Esophagus muscularis mucosa (tissue), 4 donors: Measurements from ENCODE around the gene CTBS.

Experiments
- EP300 ChIP-seq: sonication (generic); formaldehyde crosslinking; IDR thresholded peaks from one replicate; pipeline ENCODE4 v1.6.1; 2017; ENCODE audit warnings: antibody characterized with exemption
- POLR2AphosphoS5 ChIP-seq, 2 donors: sonication (generic); formaldehyde crosslinking; IDR thresholded peaks; one replicate each; pipeline ENCODE4 v1.6.1; 2017; ENCODE audit warnings: antibody characterized with exemption in 2 of 2
- TF ChIP-seq, protein P1 (sequence below), 3 experiments: fragments of 200-600 bp in 2 of 3; fragments of 450-650 bp in 1 of 3; sonication (generic) in 2 of 3; IDR thresholded peaks; one replicate each; pipeline ENCODE4 v1.5.1; 2017 to 2019; ENCODE audit warnings: antibody characterized with exemption in 3 of 3, mild to moderate bottlenecking in 2 of 3, moderate library complexity in 1 of 3

DNA sequence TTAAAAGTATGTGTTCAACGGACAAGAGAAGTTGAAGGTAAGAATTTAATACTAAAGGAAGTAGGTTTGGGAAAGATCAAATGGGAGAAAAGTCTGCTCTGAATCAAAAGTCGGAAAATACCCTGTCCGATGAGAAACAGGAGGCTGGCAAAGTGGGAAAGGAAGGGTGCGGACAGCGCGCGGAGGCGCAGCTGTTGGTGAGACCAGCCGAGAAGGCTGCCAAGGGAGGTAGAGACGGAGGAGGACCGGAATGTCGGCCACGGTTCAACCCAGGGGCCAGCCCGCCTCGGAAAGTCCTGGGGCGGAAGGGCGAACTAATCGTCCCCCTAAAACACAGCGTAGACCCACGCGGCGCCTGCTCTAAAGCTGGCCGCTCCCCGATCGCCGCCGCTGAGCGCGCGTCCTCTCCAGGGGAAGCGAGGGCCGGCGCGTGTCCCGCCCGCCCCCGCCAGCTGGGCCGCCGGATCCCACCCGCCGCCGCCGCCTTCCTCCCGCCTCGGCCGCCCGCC, 68.7 kb downstream of the CTBS start:
- TF ChIP-seq, protein P1, sequence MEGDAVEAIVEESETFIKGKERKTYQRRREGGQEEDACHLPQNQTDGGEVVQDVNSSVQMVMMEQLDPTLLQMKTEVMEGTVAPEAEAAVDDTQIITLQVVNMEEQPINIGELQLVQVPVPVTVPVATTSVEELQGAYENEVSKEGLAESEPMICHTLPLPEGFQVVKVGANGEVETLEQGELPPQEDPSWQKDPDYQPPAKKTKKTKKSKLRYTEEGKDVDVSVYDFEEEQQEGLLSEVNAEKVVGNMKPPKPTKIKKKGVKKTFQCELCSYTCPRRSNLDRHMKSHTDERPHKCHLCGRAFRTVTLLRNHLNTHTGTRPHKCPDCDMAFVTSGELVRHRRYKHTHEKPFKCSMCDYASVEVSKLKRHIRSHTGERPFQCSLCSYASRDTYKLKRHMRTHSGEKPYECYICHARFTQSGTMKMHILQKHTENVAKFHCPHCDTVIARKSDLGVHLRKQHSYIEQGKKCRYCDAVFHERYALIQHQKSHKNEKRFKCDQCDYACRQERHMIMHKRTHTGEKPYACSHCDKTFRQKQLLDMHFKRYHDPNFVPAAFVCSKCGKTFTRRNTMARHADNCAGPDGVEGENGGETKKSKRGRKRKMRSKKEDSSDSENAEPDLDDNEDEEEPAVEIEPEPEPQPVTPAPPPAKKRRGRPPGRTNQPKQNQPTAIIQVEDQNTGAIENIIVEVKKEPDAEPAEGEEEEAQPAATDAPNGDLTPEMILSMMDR (IDR thresholded peaks at IDR 0.05) = no peak
- no peak for TF ChIP-seq POLR2AphosphoS5 (IDR thresholded peaks at IDR 0.05)
- no peak for TF ChIP-seq EP300
